Ovary (tissue), 3 donors: ENCODE measurements around the gene RBX1.

ENCODE experiments used
- EP300 ChIP-seq: sonication (generic); formaldehyde crosslinking; IDR thresholded peaks from one replicate; pipeline ENCODE4 v1.6.1; 2017; ENCODE audit warnings: antibody characterized with exemption
- POLR2A ChIP-seq: fragments of 450-650 bp; IDR thresholded peaks from one replicate; pipeline ENCODE4 v1.6.1; 2017; ENCODE audit warnings: antibody characterized with exemption, mild to moderate bottlenecking, moderate library complexity
- TF ChIP-seq, protein P1 (sequence below), 3 donors: fragments of 450-650 bp in 2 of 3; fragments of 200-600 bp in 1 of 3; IDR thresholded peaks; one replicate each; pipeline versions ENCODE4 v1.5.1 to v1.8.0; 2016 to 2022; ENCODE audit warnings: antibody characterized with exemption in 3 of 3, mild to moderate bottlenecking in 1 of 3
- donor health status: DM: no; HTN: no; CAD: no.

DNA sequence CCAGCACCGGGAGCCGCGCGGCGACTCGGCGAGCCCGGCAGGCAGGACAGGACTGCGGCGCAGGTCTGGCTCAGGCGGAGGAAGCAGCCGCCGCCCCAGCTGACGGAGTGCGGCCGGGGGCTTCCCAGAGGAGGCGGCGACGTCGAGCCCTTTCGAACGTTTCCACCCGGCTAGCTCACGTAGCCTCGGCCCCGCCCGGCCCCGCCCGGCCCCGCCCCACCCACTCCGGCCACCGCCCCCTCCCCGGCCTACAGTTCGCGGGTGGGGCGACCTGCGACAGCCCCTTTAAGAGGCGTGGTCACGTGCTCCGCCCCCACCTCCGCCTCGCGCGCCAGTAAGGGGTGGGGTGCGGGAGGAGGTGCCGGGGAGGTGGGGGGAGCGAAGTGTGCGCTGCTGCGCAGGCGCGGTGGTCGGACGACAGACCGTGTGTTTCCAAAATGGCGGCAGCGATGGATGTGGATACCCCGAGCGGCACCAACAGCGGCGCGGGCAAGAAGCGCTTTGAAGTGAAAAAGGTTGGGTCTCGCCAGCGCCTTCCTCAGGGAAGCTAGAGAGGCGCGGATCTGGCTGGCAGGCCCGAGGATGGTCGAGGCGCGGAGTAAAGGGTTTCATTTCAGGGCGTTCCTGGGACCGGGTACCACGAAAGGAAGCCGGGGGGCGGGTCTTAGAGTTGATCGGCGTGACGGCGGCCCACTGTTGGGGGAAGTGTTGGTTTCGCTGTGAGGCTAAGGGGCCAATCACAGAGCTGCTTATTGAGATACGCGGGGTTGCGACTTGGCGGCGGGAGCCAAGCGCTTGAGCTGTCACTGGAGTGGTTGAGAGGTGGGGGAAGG is at the start of gene RBX1:
- TF ChIP-seq, protein P1, sequence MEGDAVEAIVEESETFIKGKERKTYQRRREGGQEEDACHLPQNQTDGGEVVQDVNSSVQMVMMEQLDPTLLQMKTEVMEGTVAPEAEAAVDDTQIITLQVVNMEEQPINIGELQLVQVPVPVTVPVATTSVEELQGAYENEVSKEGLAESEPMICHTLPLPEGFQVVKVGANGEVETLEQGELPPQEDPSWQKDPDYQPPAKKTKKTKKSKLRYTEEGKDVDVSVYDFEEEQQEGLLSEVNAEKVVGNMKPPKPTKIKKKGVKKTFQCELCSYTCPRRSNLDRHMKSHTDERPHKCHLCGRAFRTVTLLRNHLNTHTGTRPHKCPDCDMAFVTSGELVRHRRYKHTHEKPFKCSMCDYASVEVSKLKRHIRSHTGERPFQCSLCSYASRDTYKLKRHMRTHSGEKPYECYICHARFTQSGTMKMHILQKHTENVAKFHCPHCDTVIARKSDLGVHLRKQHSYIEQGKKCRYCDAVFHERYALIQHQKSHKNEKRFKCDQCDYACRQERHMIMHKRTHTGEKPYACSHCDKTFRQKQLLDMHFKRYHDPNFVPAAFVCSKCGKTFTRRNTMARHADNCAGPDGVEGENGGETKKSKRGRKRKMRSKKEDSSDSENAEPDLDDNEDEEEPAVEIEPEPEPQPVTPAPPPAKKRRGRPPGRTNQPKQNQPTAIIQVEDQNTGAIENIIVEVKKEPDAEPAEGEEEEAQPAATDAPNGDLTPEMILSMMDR (IDR thresholded peaks at IDR 0.05) = no peak
- TF ChIP-seq EP300 (no peak), POLR2A (peak; percentile 89)
